Measurements from ENCODE around the gene TUFM. TPM values are rescaled to one million over a fixed set of nuclear protein-coding genes. Genes with fewer than 3 reads are reported as not detected.
"Not testable (repeated sequence)": the region's sequence is repeated elsewhere in the genome, so short reads cannot be mapped to it uniquely, and the experiment has no call there.

TUFM gene
- total RNA-seq: 122 to 134 TPM (median 127 TPM) in 3 replicates

DNA sequence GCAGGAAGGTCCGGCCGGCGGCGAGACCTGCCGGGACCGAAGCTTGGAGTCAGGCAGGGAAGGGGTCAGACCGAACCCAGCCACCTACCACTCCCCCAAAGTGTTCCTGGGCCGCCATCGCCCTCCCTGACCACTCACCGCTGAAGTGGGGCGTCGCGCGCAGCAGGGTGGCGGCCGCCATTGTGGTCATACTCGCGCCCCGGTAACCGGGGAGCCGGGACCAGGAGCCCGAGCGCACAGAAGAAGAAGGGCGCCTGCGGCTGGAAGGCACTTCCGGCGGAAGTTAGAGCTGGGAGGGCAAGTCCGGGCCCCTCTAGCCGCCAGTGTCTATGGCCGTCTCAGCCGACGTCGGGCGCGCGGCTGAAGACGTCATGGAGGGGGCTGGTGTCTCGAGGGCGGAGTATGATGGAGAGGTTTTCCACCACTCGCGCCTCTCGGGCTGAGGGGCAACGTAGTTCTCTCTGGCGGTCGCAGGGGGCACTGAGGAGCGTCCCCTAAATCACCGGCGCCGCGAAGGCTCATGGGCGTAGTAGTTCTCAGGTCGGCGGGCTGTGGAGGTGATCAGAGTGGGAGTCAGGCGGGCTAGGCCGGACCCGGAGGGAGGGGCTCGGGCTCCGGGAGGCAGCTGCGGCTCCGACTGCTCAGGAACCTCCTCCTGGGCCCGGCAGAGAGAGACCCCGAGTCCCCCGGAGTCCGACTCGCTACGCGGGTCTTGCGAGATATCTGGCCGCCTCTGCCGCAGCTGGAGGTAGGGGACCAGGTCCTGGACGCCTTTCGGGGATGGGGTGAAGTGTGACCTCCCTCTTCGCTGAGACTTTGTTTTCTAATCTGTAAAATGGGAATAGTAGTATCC lies at the start of gene TUFM:
TUFM (minus strand) TSS at position 269 of the 853 bp plus-strand sequence; CDS start at position 190, 79 bp downstream.
- H3K27ac Mint-ChIP-seq: peak within 1 kb of the TSS; percentile 98
- peak; percentile 63 for TF ChIP-seq CTCF (IDR thresholded peaks at IDR 0.05; ENCODE audit: unreplicated experiment)

DNA sequence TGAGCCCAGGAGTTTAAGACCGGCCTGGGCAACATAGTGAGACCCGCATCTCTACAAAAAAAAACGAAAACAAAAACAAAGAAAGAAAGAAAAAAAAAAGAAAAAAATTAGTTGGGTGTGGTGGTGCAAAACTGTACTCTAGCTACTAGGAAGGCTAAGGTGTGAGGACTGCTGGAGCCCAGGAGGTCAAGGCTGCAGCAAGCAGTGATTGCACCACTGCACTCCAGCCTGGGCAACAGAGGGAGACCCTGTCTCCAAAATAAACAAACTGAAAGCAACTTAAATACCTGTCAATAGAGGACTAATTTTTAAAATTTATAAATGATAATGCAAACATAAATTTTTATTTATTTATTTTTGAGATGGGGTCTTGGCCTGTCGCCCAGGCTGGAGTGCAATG lies 49.5 kb upstream of the TUFM start:
- DNase-seq (ENCODE audit: low spot score in 2 of 2, unreplicated experiment in 2 of 2): no peak
- no peaks in the 10 kb centered on the region for H3K27me3 Mint-ChIP-seq (ENCODE audit: low read depth)
- no peaks in the 10 kb centered on the region for H3K36me3 Mint-ChIP-seq
- no peak overlapping the region for H3K27ac Mint-ChIP-seq
- no peak overlapping the region for H3K4me3 Mint-ChIP-seq
- no peaks in the 10 kb centered on the region for H3K9me3 Mint-ChIP-seq
- no peak for TF ChIP-seq CTCF (IDR thresholded peaks at IDR 0.05; ENCODE audit: unreplicated experiment)
- H3K4me1 Mint-ChIP-seq: no peaks in the 10 kb centered on the region

More for the DNA sequence above, at the start of gene TUFM:
- H3K36me3 Mint-ChIP-seq: peaks cover 11% of the 10 kb centered on the region
- H3K4me1 Mint-ChIP-seq: peaks cover 23% of the 10 kb centered on the region
- peak; percentile 95 to 96 for DNase-seq (ENCODE audit: low spot score in 2 of 2, unreplicated experiment in 2 of 2)
- no peaks in the 10 kb centered on the region for H3K9me3 Mint-ChIP-seq
- H3K4me3 Mint-ChIP-seq: peak within 1 kb of the TSS; percentile 97
- H3K27me3 Mint-ChIP-seq (ENCODE audit: low read depth): no peaks in the 10 kb centered on the region

- H3K27me3 Mint-ChIP-seq (ENCODE audit: low read depth): no peaks in the 10 kb centered on the region
- no peak for TF ChIP-seq CTCF (IDR thresholded peaks at IDR 0.05; ENCODE audit: unreplicated experiment)
- H3K9me3 Mint-ChIP-seq: no peaks in the 10 kb centered on the region
- no peaks in the 10 kb centered on the region for H3K36me3 Mint-ChIP-seq
- no peak overlapping the region for H3K27ac Mint-ChIP-seq
- DNase-seq (ENCODE audit: low spot score in 2 of 2, unreplicated experiment in 2 of 2): no peak
- no peak overlapping the region for H3K4me3 Mint-ChIP-seq
- H3K4me1 Mint-ChIP-seq: no peaks in the 10 kb centered on the region
These were observed 47.1 kb upstream of the TUFM start for GRCh38 chr16:28893291-28893690.

DNA sequence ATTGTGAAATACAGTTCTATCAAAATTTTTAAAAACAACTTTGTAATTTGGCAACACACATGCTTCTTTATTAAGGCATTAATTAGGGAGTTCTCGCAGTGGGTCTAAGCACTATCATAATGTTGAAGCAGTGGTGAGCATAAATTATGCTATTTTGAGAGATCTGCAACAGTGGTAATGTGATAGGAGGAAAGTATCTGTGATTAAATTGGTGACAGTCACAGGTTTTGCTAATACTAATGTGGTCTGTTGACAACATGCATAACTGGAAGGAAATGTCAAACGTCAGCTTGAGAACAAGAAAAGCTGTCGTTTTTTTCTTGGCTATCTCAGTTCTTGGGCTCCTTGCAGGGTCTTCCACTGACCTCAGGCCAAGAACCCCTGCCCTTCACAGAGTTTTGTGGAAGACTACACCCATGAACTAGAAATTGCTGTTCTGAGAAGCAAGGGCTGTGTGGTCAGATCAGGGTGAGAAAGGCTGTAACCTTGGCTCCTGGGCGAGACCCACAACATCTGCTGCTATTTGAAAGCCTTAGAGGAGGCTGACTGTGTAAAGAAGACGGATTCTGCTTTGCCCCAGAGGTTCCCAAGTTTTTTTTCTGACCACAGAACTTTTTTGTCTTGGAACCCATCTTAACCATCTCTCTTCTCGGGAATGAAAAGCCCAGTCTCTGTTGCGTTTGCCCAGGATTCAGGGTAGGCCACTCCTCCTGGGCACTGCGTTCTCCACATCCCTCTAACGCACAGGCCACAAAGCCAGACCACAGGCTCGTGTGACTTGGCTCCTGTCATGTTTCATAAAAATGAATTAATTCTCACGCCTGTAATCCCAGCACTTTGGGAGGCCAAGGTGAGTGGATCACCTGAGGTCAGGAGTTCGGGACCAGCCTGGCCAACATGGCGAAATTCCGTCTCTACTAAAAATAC lies 46.1 kb upstream of the TUFM start:
- no peaks in the 10 kb centered on the region for H3K36me3 Mint-ChIP-seq
- H3K9me3 Mint-ChIP-seq: no peaks in the 10 kb centered on the region
- no peaks in the 10 kb centered on the region for H3K27me3 Mint-ChIP-seq (ENCODE audit: low read depth)
- TF ChIP-seq CTCF (IDR thresholded peaks at IDR 0.05; ENCODE audit: unreplicated experiment): no peak
- no peak for DNase-seq (ENCODE audit: low spot score in 2 of 2, unreplicated experiment in 2 of 2)
- no peak overlapping the region for H3K27ac Mint-ChIP-seq
- H3K4me3 Mint-ChIP-seq: no peak overlapping the region
- no peaks in the 10 kb centered on the region for H3K4me1 Mint-ChIP-seq

GRCh38 chr16:28890355-28890754 lies 44.2 kb upstream of the TUFM start:
- H3K27me3 Mint-ChIP-seq (ENCODE audit: low read depth); H3K9me3 Mint-ChIP-seq; H3K4me1 Mint-ChIP-seq; DNase-seq (ENCODE audit: low spot score in 2 of 2, unreplicated experiment in 2 of 2); H3K4me3 Mint-ChIP-seq; H3K27ac Mint-ChIP-seq; H3K36me3 Mint-ChIP-seq: not testable (repeated sequence)

DNA sequence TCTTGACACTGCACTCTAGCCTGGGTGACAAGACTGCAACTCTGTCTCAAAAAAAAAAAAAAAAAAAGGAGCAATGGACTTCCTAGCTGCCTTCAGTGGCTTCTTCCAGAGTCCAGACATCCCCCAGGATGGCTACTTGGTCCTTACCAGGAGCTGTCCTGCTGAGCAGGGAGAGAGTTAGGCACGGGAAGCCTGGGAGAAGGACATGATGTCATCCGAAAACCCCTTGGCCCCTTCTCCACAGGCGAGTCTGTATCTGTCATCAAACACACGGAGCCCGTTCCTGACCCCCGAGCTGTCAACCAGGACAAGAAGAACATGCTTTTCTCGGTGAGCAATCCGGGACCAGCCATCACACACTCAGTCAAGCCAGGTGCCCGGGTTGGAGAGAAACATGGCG lies 40.8 kb upstream of the TUFM start:
- Mint-ChIP-seq H3K27me3 (ENCODE audit: low read depth) (no peaks in the 10 kb centered on the region), H3K4me1 (no peaks in the 10 kb centered on the region), H3K27ac (no peak overlapping the region), H3K9me3 (no peaks in the 10 kb centered on the region), H3K4me3 (no peak overlapping the region), H3K36me3 (no peaks in the 10 kb centered on the region)
- no peak for TF ChIP-seq CTCF (IDR thresholded peaks at IDR 0.05; ENCODE audit: unreplicated experiment)
- DNase-seq (ENCODE audit: low spot score in 2 of 2, unreplicated experiment in 2 of 2): no peak

Data from mesothelial cell of epicardium (in vitro differentiated cells).